HG02973 (cell line): ENCODE data around the gene SBK3.
"Not testable (repeated sequence)": the region's sequence is repeated elsewhere in the genome, so short reads cannot be mapped to it uniquely, and the experiment has no call there.

Experiments
- ATAC-seq: cut with Tn5 transposase; IDR thresholded peaks from one replicate; pipeline ENCODE4 v1.9.1; 2021; ENCODE audit warnings: moderate library complexity; ENCODE audit not compliant: unreplicated experiment

The SBK3 gene

GRCh38 chr19:55525289-55526101 is 19.8 kb downstream of the SBK3 start:
- no peak for ATAC-seq

GRCh38 chr19:55520691-55521292 is 24.6 kb downstream of the SBK3 start:
- no peak for ATAC-seq

DNA sequence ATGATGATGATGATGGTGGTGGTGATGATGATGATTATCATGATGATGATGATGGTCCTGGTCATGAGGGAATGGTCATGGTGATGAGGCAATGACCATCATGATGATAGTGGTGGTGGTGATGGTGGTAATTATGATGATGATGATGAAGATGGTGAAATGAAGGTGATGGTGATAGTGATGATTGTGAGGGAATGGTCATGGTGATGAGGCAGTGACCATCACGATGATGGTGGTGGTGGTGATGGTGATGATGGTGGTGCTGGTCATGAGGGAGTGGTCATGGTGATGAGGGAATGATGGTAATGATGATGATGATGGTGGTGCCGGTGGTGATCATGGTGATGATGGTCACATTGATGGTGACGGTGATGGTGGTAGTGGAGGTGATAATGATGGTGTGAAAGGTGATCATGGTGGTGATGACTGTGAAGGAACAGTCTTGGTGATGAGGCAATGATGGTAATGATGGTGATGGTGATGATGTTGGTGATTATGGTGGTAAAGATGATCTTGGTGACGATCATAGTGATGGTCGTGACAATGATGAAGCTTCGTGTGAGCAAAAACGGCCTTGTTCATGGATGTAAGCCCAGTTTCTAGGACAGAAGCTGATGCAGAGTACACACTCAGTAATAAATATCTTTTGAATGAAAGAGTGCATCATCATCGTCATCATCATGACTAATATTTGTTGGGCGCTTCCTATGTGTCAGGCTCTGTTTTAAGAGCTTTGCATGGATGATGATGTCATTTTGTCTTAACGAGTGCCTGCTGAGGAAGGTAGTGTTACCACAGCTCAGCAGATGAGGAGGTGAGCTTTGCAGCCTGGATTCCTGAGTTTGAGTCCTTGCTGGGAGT is 25.7 kb downstream of the SBK3 start:
- ATAC-seq, result no peak

DNA sequence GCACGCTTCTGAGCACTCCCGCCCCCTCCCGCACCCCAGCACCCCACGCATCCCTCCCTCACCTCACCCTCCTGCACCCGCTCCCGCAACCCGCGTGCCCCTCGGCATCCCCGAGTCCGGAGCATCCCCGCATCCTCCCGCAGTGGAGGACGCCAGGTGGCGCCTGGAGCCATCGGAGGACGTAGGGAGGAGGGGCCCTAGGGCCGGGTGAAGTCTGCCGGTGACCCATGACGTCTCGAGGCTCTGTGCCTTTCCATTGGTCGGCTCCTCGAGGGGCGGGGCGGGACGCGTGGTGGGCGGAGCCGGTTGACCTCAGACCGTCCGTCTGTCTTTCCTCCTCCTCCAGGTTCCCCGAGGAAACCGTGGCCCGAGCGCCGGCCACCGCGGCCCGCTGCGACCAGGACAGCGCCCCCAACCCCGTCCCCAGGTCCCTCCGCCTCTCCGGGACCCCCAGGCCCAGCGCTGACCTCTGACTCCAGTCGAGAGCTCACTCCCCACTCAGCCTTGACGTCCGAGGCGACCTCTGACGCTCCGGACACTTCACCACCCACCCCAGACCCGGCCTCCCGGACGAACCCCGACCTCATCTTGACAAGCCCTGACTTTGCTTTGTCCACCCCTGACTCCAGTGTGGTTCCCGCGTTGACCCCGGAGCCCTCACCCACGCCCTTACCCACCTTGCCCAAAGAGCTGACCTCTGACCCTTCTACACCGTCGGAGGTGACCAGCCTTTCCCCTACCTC is 28.3 kb downstream of the SBK3 start:
- peak; percentile 93 for ATAC-seq

DNA sequence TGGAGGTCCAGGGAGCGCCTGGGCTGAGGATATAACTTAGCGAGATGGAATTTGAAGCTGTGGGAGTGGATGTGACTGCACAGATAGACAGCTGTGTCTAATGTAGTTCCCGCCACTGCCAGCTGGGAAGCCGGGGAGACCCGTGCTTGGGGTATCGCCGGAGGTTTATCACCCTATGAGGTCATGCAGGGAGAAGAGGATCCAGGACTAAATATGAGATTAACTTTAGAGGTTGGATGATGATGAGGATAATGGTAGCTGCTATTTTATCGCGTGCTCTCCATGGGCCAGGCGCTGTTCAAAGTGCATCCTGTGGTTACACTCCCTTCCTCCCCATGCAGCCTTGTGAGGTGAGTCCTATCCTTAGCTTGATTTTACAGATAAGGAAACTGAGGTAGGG is 37.2 kb downstream of the SBK3 start:
- ATAC-seq, result no peak

DNA sequence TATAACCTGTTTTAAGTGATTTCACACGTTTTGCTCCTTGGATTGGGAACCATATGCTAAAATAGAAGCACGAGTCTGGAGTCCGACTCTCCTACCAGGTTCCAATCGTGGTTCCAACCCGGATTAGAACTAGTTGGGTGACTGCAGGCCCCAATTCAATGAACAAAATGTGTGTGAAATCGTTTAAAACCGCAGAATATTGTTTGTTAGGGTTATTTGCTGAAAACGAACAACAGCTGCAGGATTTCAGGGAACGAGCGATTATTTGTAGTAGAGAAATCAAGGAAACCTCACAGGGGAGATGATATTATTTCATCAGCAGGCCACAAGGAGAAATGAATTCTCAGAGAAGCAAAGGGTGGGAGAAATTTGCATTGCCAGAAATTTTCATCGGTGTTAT is 40.4 kb downstream of the SBK3 start:
- no peak for ATAC-seq

DNA sequence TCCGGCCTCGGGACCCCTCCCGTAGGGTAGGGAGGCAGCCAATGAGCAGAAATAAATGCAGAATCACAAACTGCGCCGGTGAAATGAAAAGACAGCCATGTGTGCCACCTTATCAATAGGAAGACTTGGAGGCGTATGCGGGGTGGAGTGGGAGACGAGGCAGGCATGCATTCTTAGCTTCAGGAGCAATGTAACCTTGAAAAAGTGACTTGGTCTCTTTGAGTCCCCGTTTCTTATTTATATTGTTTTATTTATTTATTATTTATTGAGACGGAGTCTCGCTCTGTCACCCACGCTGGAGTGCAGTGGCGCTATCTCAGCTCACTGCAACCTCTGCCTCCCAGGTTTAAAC is 41.1 kb downstream of the SBK3 start:
- ATAC-seq, result no peak

- ATAC-seq, result peak; percentile 81
Measured at GRCh38 chr19:55503502-55504251, 41.7 kb downstream of the SBK3 start.

DNA sequence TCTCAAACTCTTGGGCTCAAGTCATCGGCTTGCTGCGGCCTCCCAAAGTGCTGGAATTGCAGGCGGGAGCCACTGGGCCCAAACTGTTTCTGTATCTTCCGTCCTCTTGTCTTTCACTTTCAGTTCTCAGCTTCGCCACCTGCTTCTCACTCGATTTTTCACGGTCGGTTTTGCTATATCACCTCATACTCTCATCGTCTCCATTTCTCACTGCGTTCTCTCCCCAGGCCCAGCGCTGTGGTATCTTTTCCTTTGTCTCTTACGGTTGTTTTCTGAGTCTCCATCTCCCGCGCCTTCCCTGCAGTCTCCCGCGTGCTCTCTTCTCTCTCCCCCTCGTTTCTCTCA is 42.2 kb downstream of the SBK3 start:
- no peak for ATAC-seq

GRCh38 chr19:55502197-55502952 is 43.0 kb downstream of the SBK3 start:
- no peak for ATAC-seq

DNA sequence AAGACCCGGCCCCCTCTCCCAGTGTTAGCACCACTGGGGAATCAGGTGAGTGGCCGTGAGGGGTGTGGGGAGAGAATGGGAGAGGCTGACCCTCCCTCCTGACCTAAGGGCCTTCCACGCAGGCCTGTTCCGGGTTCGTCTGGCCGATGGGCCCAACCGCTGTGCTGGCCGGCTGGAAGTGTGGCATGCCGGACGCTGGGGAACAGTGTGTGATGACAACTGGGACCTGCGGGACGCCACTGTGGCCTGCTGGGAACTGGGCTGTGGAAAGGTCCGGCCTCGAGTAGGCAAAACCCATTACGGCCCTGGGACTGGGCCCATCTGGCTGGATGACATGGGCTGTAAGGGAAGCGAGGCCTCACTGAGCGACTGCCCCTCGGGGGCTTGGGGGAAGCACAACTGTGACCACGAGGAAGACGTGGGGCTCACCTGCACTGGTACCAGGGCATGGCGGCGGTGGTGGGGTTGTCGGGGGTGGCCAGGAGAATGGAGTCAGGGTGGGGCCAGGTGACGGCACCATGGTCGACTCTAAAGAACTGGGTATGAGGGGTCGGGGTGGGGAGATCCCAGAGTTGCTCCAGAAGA is 44.9 kb downstream of the SBK3 start:
- no peak for ATAC-seq

DNA sequence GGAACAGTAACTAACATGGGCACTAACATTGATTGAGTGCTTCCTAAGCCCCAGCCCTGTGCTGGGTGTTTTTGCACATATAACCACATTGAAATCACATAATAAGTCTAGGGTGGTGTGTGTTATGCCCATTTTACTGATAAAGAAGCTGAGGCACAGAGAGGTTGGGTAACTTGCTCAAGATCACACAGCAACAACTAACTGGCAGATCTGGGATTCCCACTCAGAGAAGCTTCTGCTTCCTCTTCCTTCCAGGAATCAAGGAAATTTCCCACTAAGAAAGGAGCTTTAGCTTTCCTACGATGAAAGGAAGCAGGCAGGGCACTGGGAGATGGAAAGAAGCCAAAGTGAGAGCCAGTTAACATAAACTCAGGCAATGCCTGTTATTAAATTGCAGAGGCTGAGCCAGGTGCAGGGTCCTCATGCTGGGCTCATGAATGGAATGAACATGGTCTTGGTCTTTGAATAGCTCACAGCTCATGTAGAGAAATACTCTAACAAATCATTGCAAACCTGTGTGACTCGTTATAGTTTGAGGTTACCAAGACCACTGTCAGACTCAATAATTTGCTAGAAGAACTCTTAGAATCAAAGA is 47.0 kb downstream of the SBK3 start:
- ATAC-seq, result no peak

- no peak for ATAC-seq
Measured at GRCh38 chr19:55497763-55498162, 47.6 kb downstream of the SBK3 start.

DNA sequence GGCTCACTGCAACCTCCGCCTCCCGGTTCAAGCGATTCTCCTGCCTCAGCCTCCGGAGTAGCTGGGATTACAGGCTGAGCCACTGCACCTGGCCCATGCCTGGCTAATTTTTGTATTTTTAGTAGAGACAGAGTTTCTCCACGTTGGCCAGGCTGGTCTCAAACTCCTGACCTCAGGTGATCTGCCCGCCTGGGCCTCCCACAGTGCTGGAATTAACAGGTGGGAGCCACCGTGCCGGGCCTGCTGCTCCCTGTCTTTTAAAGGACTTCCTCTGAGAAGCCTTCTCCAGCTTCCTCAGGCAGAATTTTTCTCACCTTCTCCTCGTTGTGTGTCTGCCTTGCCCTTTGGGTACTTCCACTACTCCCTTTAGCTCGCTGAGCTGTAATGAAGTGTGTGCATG is 48.5 kb downstream of the SBK3 start:
- ATAC-seq, result not testable (repeated sequence)

- no peak for ATAC-seq
Measured at GRCh38 chr19:55495646-55496349, 49.5 kb downstream of the SBK3 start.

- ATAC-seq, result no peak
Measured at GRCh38 chr19:55494172-55494761, 51.1 kb downstream of the SBK3 start.

GRCh38 chr19:55493645-55494171 is 51.6 kb downstream of the SBK3 start:
- ATAC-seq, result no peak
